ENCODE data around the gene DIS3L2.

Gene DIS3L2

GRCh38 chr2:232245111-232245510, 283.6 kb downstream of the DIS3L2 start:
- H3K27ac ChIP-seq (replicated peaks; ENCODE audit: low read length): no peak overlapping the region
- no peak overlapping the region for H2AFZ ChIP-seq (ENCODE audit: low read length)
- no peak overlapping the region for H3K4me3 ChIP-seq (ENCODE audit: low read length in 2 of 2)
- no peak overlapping the region for H3K9ac ChIP-seq (ENCODE audit: low read depth, low read length, poor library complexity)
- H3K23ac ChIP-seq (ENCODE audit: low read depth, low read length, poor library complexity): no peak overlapping the region
- H2BK15ac ChIP-seq (ENCODE audit: low read length): no peak overlapping the region
- DNase-seq (ENCODE audit: low spot score): no peak
- H2BK120ac ChIP-seq (ENCODE audit: low read depth, low read length): no peak overlapping the region
- no peak overlapping the region for H3K14ac ChIP-seq (ENCODE audit: low read length)
- no peak overlapping the region for H4K91ac ChIP-seq (ENCODE audit: low read depth, low read length, poor library complexity)
- no peaks in the 10 kb centered on the region for H3K27me3 ChIP-seq (ENCODE audit: control insufficient read depth in 3 of 3, insufficient read depth in 3 of 3, low read depth in 1 of 3, low read length in 3 of 3)
- H3K4me2 ChIP-seq (ENCODE audit: insufficient read depth, low read length, poor library complexity, severe bottlenecking): no peak overlapping the region
- peaks cover 0 to 5% of the 10 kb centered on the region in 2 donors for H3K36me3 ChIP-seq (replicated peaks in 1 of 2; ENCODE audit: control insufficient read depth in 2 of 2, insufficient read depth in 2 of 2, low read length in 2 of 2)
- H3K4ac ChIP-seq (ENCODE audit: low read length): no peak overlapping the region
- no CpG with 5 or more reads among the region's 2 CpGs for WGBS, 2 donors (ENCODE audit: extremely low coverage in 2 of 2, insufficient read length in 2 of 2, insufficient replicate concordance in 1 of 2)
- no peak overlapping the region for H2BK5ac ChIP-seq (ENCODE audit: low read length)
- H4K8ac ChIP-seq (ENCODE audit: low read depth, low read length): no peak overlapping the region
- no peaks in the 10 kb centered on the region for H3K9me3 ChIP-seq (replicated peaks in 1 of 2; ENCODE audit: control insufficient read depth in 2 of 2, insufficient read depth in 1 of 2, low read depth in 1 of 2, low read length in 2 of 2)
- peaks cover 0 to 9% of the 10 kb centered on the region in 2 donors for H3K4me1 ChIP-seq (ENCODE audit: control insufficient read depth in 2 of 2, insufficient read depth in 1 of 2, low read depth in 1 of 2, low read length in 2 of 2)
- H3K18ac ChIP-seq (ENCODE audit: low read length): no peak overlapping the region
- no peak overlapping the region for H2BK12ac ChIP-seq (ENCODE audit: low read length)
- H2AK5ac ChIP-seq (ENCODE audit: low read depth, low read length): no peak overlapping the region
- H3K79me1 ChIP-seq (ENCODE audit: low read depth, low read length): no peaks in the 10 kb centered on the region

- Histone ChIP-seq H4K91ac (ENCODE audit: low read depth, low read length, poor library complexity) (no peak overlapping the region), H3K4me3 (ENCODE audit: low read length in 2 of 2) (no peak overlapping the region), H2BK15ac (ENCODE audit: low read length) (no peak overlapping the region), H2AFZ (ENCODE audit: low read length) (no peak overlapping the region), H2AK5ac (ENCODE audit: low read depth, low read length) (no peak overlapping the region), H3K4me2 (ENCODE audit: insufficient read depth, low read length, poor library complexity, severe bottlenecking) (no peak overlapping the region), H3K36me3 (replicated peaks in 1 of 2; ENCODE audit: control insufficient read depth in 2 of 2, insufficient read depth in 2 of 2, low read length in 2 of 2) (no peaks in the 10 kb centered on the region), H2BK12ac (ENCODE audit: low read length) (no peak overlapping the region), H3K18ac (ENCODE audit: low read length) (no peak overlapping the region), H4K8ac (ENCODE audit: low read depth, low read length) (no peak overlapping the region), H3K79me1 (ENCODE audit: low read depth, low read length) (no peaks in the 10 kb centered on the region), H3K4me1 (ENCODE audit: control insufficient read depth in 2 of 2, insufficient read depth in 1 of 2, low read depth in 1 of 2, low read length in 2 of 2) (peaks cover 0 to 9% of the 10 kb centered on the region in 2 donors), H3K27ac (replicated peaks; ENCODE audit: low read length) (no peak overlapping the region), H3K14ac (ENCODE audit: low read length) (no peak overlapping the region), H2BK120ac (ENCODE audit: low read depth, low read length) (no peak overlapping the region), H3K23ac (ENCODE audit: low read depth, low read length, poor library complexity) (no peak overlapping the region), H3K4ac (ENCODE audit: low read length) (no peak overlapping the region), H3K27me3 (ENCODE audit: control insufficient read depth in 3 of 3, insufficient read depth in 3 of 3, low read depth in 1 of 3, low read length in 3 of 3) (no peaks in the 10 kb centered on the region), H3K9ac (ENCODE audit: low read depth, low read length, poor library complexity) (no peak overlapping the region), H2BK5ac (ENCODE audit: low read length) (no peak overlapping the region), H3K9me3 (replicated peaks in 1 of 2; ENCODE audit: control insufficient read depth in 2 of 2, insufficient read depth in 1 of 2, low read depth in 1 of 2, low read length in 2 of 2) (no peaks in the 10 kb centered on the region)
- WGBS, 2 donors (ENCODE audit: extremely low coverage in 2 of 2, insufficient read length in 2 of 2, insufficient replicate concordance in 1 of 2): no CpG with 5 or more reads among the region's 3 CpGs
- DNase-seq (ENCODE audit: low spot score): no peak
Measured at GRCh38 chr2:232246245-232246644, 284.7 kb downstream of the DIS3L2 start.

- Histone ChIP-seq H2BK12ac (ENCODE audit: low read length) (no peak overlapping the region), H2AFZ (ENCODE audit: low read length) (no peak overlapping the region), H3K4me1 (ENCODE audit: control insufficient read depth in 2 of 2, insufficient read depth in 1 of 2, low read depth in 1 of 2, low read length in 2 of 2) (peaks cover 0 to 9% of the 10 kb centered on the region in 2 donors), H2BK15ac (ENCODE audit: low read length) (no peak overlapping the region), H3K23ac (ENCODE audit: low read depth, low read length, poor library complexity) (no peak overlapping the region), H2BK5ac (ENCODE audit: low read length) (no peak overlapping the region), H3K27ac (replicated peaks; ENCODE audit: low read length) (no peak overlapping the region), H3K9ac (ENCODE audit: low read depth, low read length, poor library complexity) (no peak overlapping the region), H2BK120ac (ENCODE audit: low read depth, low read length) (no peak overlapping the region), H2AK5ac (ENCODE audit: low read depth, low read length) (no peak overlapping the region), H3K14ac (ENCODE audit: low read length) (no peak overlapping the region), H3K9me3 (replicated peaks in 1 of 2; ENCODE audit: control insufficient read depth in 2 of 2, insufficient read depth in 1 of 2, low read depth in 1 of 2, low read length in 2 of 2) (no peaks in the 10 kb centered on the region), H4K8ac (ENCODE audit: low read depth, low read length) (no peak overlapping the region), H3K18ac (ENCODE audit: low read length) (no peak overlapping the region), H3K79me1 (ENCODE audit: low read depth, low read length) (no peaks in the 10 kb centered on the region), H4K91ac (ENCODE audit: low read depth, low read length, poor library complexity) (no peak overlapping the region), H3K4me3 (ENCODE audit: low read length in 2 of 2) (no peak overlapping the region), H3K4me2 (ENCODE audit: insufficient read depth, low read length, poor library complexity, severe bottlenecking) (no peak overlapping the region), H3K4ac (ENCODE audit: low read length) (no peak overlapping the region), H3K36me3 (replicated peaks in 1 of 2; ENCODE audit: control insufficient read depth in 2 of 2, insufficient read depth in 2 of 2, low read length in 2 of 2) (peaks cover 0 to 6% of the 10 kb centered on the region in 2 donors), H3K27me3 (ENCODE audit: control insufficient read depth in 3 of 3, insufficient read depth in 3 of 3, low read depth in 1 of 3, low read length in 3 of 3) (no peaks in the 10 kb centered on the region)
- no peak for DNase-seq (ENCODE audit: low spot score)
- WGBS, 2 donors (ENCODE audit: extremely low coverage in 2 of 2, insufficient read length in 2 of 2, insufficient replicate concordance in 1 of 2): no CpG with 5 or more reads among the region's 3 CpGs
Measured at GRCh38 chr2:232249096-232249495, 287.6 kb downstream of the DIS3L2 start.

- Histone ChIP-seq H3K4ac (ENCODE audit: low read length) (no peak overlapping the region), H2BK5ac (ENCODE audit: low read length) (no peak overlapping the region), H3K18ac (ENCODE audit: low read length) (no peak overlapping the region), H3K79me1 (ENCODE audit: low read depth, low read length) (no peaks in the 10 kb centered on the region), H2BK120ac (ENCODE audit: low read depth, low read length) (no peak overlapping the region), H3K4me3 (ENCODE audit: low read length in 2 of 2) (no peak overlapping the region), H2AK5ac (ENCODE audit: low read depth, low read length) (no peak overlapping the region), H2BK12ac (ENCODE audit: low read length) (no peak overlapping the region), H3K27me3 (ENCODE audit: control insufficient read depth in 3 of 3, insufficient read depth in 3 of 3, low read depth in 1 of 3, low read length in 3 of 3) (no peaks in the 10 kb centered on the region), H2BK15ac (ENCODE audit: low read length) (no peak overlapping the region), H3K36me3 (replicated peaks in 1 of 2; ENCODE audit: control insufficient read depth in 2 of 2, insufficient read depth in 2 of 2, low read length in 2 of 2) (peaks cover 2 to 6% of the 10 kb centered on the region in 2 donors), H3K27ac (replicated peaks; ENCODE audit: low read length) (no peak overlapping the region), H4K8ac (ENCODE audit: low read depth, low read length) (no peak overlapping the region), H2AFZ (ENCODE audit: low read length) (no peak overlapping the region), H4K91ac (ENCODE audit: low read depth, low read length, poor library complexity) (no peak overlapping the region), H3K4me1 (ENCODE audit: control insufficient read depth in 2 of 2, insufficient read depth in 1 of 2, low read depth in 1 of 2, low read length in 2 of 2) (peaks cover 0 to 9% of the 10 kb centered on the region in 2 donors), H3K23ac (ENCODE audit: low read depth, low read length, poor library complexity) (no peak overlapping the region), H3K9ac (ENCODE audit: low read depth, low read length, poor library complexity) (no peak overlapping the region), H3K4me2 (ENCODE audit: insufficient read depth, low read length, poor library complexity, severe bottlenecking) (no peak overlapping the region), H3K9me3 (replicated peaks in 1 of 2; ENCODE audit: control insufficient read depth in 2 of 2, insufficient read depth in 1 of 2, low read depth in 1 of 2, low read length in 2 of 2) (peaks cover 0 to 2% of the 10 kb centered on the region in 2 donors), H3K14ac (ENCODE audit: low read length) (no peak overlapping the region)
- no peak for DNase-seq (ENCODE audit: low spot score)
- WGBS, 2 donors (ENCODE audit: extremely low coverage in 2 of 2, insufficient read length in 2 of 2, insufficient replicate concordance in 1 of 2): no CpG with 5 or more reads among the region's 5 CpGs
Measured at GRCh38 chr2:232250246-232251175, 289.0 kb downstream of the DIS3L2 start.
